ENCODE data around the gene NEDD4.

The NEDD4 gene

GRCh38 chr15:56032373-56032772 is 39.0 kb upstream of the NEDD4 start:
- no peaks in the 10 kb centered on the region for H3K9me3 ChIP-seq (ENCODE audit: control insufficient read depth, insufficient read depth, low read length)
- no peak overlapping the region for H3K4me2 ChIP-seq (ENCODE audit: low read length)
- H3K36me3 ChIP-seq (ENCODE audit: control insufficient read depth, low read length): no peaks in the 10 kb centered on the region
- H3K27ac ChIP-seq (ENCODE audit: low read depth, low read length): no peak overlapping the region
- no peaks in the 10 kb centered on the region for H3K9me2 ChIP-seq (replicated peaks; ENCODE audit: control insufficient read depth, low read length)
- no peaks in the 10 kb centered on the region for H3K79me2 ChIP-seq (ENCODE audit: control insufficient read depth, low read length)
- H4K20me1 ChIP-seq (ENCODE audit: control insufficient read depth, insufficient read depth, low read depth, low read length): no peaks in the 10 kb centered on the region
- H3F3A ChIP-seq (ENCODE audit: control insufficient read depth, insufficient read depth): no peaks in the 10 kb centered on the region
- H3K4me1 ChIP-seq (ENCODE audit: control insufficient read depth, low read length): no peaks in the 10 kb centered on the region
- no peak for TF ChIP-seq EZH2phosphoT487 (IDR thresholded peaks at IDR 0.05; ENCODE audit: borderline replicate concordance, low read length)
- no peak for TF ChIP-seq CTCF (IDR thresholded peaks at IDR 0.05; ENCODE audit: low read depth, low read length, poor library complexity, severe bottlenecking)
- H3K27me3 ChIP-seq (ENCODE audit: control insufficient read depth, low read length): no peaks in the 10 kb centered on the region; the same call in 1 of the 2 replicates
- H3K4me3 ChIP-seq (ENCODE audit: low read length): no peak overlapping the region

- H3K79me2 ChIP-seq (ENCODE audit: control insufficient read depth, low read length): no peaks in the 10 kb centered on the region
- TF ChIP-seq CTCF (IDR thresholded peaks at IDR 0.05; ENCODE audit: low read depth, low read length, poor library complexity, severe bottlenecking) (no peak), EZH2phosphoT487 (IDR thresholded peaks at IDR 0.05; ENCODE audit: borderline replicate concordance, low read length) (no peak)
- H3K4me3 ChIP-seq (ENCODE audit: low read length): no peak overlapping the region
- no peak overlapping the region for H3K27ac ChIP-seq (ENCODE audit: low read depth, low read length)
- H3K4me1 ChIP-seq (ENCODE audit: control insufficient read depth, low read length): no peaks in the 10 kb centered on the region
- no peaks in the 10 kb centered on the region for H4K20me1 ChIP-seq (ENCODE audit: control insufficient read depth, insufficient read depth, low read depth, low read length)
- no peaks in the 10 kb centered on the region for H3K9me3 ChIP-seq (ENCODE audit: control insufficient read depth, insufficient read depth, low read length)
- no peaks in the 10 kb centered on the region for H3K9me2 ChIP-seq (replicated peaks; ENCODE audit: control insufficient read depth, low read length)
- H3K36me3 ChIP-seq (ENCODE audit: control insufficient read depth, low read length): no peaks in the 10 kb centered on the region
- no peaks in the 10 kb centered on the region; the same call in 1 of the 2 replicates for H3K27me3 ChIP-seq (ENCODE audit: control insufficient read depth, low read length)
- no peak overlapping the region for H3K4me2 ChIP-seq (ENCODE audit: low read length)
- H3F3A ChIP-seq (ENCODE audit: control insufficient read depth, insufficient read depth): no peaks in the 10 kb centered on the region
These were observed 38.4 kb upstream of the NEDD4 start for GRCh38 chr15:56031836-56032235.

- Histone ChIP-seq H3K4me3 (ENCODE audit: low read length) (no peak overlapping the region), H3K4me1 (ENCODE audit: control insufficient read depth, low read length) (no peaks in the 10 kb centered on the region), H3F3A (ENCODE audit: control insufficient read depth, insufficient read depth) (no peaks in the 10 kb centered on the region), H3K27ac (ENCODE audit: low read depth, low read length) (no peak overlapping the region), H3K9me2 (replicated peaks; ENCODE audit: control insufficient read depth, low read length) (no peaks in the 10 kb centered on the region), H3K36me3 (ENCODE audit: control insufficient read depth, low read length) (no peaks in the 10 kb centered on the region), H3K79me2 (ENCODE audit: control insufficient read depth, low read length) (no peaks in the 10 kb centered on the region), H3K4me2 (ENCODE audit: low read length) (no peak overlapping the region), H4K20me1 (ENCODE audit: control insufficient read depth, insufficient read depth, low read depth, low read length) (no peaks in the 10 kb centered on the region), H3K27me3 (ENCODE audit: control insufficient read depth, low read length) (no peaks in the 10 kb centered on the region; the same call in 1 of the 2 replicates), H3K9me3 (ENCODE audit: control insufficient read depth, insufficient read depth, low read length) (no peaks in the 10 kb centered on the region)
- TF ChIP-seq EZH2phosphoT487 (IDR thresholded peaks at IDR 0.05; ENCODE audit: borderline replicate concordance, low read length) (no peak), CTCF (IDR thresholded peaks at IDR 0.05; ENCODE audit: low read depth, low read length, poor library complexity, severe bottlenecking) (no peak)
These were observed 38.0 kb upstream of the NEDD4 start for GRCh38 chr15:56031402-56031801.
